K562 (cell line): ENCODE data around the gene ADAMTS6. TPM values are rescaled to one million over a fixed set of nuclear protein-coding genes. Genes with fewer than 3 reads are reported as not detected.

Source experiments
- CEBPG ChIP-seq, 3 experiments: fragments of 200-800 bp in 1 of 3; sonication (Bioruptor generic) in 1 of 3; sonication (generic) in 1 of 3; formaldehyde crosslinking in 1 of 3; IDR thresholded peaks in 2 of 3; conservative IDR thresholded peaks in 1 of 3; 2 replicates each; pipeline versions ENCODE4 v1.6.1 to v1.8.0; 2016 to 2022; ENCODE audit warnings: missing compliant biosample characterization in 2 of 3, missing genetic modification characterization in 2 of 3, mild to moderate bottlenecking in 1 of 3, missing genetic modification reagents in 1 of 3
- EP400 ChIP-seq: fragments of 450-650 bp; IDR thresholded peaks from 2 replicates; pipeline ENCODE4 v1.6.1; 2017; ENCODE audit warnings: antibody characterized with exemption, mild to moderate bottlenecking, moderate library complexity
- EZH2 ChIP-seq: IDR thresholded peaks from 2 replicates; pipeline ENCODE4 v1.6.1; 2012; ENCODE audit warnings: low read depth, mild to moderate bottlenecking, inconsistent platforms, low read length, borderline replicate concordance
- JUN ChIP-seq, 2 experiments: sonication (generic) in 1 of 2; formaldehyde crosslinking in 1 of 2; IDR thresholded peaks; 2 replicates each; pipeline versions ENCODE4 v1.6.1 to v1.8.0; 2012 to 2022; ENCODE audit warnings: borderline replicate concordance in 2 of 2, mild to moderate bottlenecking in 2 of 2, improper control_type of control experiment in 1 of 2, low read depth in 1 of 2, low read length in 1 of 2, missing genetic modification reagents in 1 of 2
- L3MBTL2 ChIP-seq: fragments of 450-650 bp; IDR thresholded peaks from 2 replicates; pipeline ENCODE4 v1.6.1; 2016; ENCODE audit warnings: mild to moderate bottlenecking, moderate library complexity
- LCOR ChIP-seq: sonication (generic); formaldehyde crosslinking; IDR thresholded peaks from 2 replicates; pipeline ENCODE4 v1.8.0; 2022; ENCODE audit warnings: mild to moderate bottlenecking, missing genetic modification reagents
- SIN3A ChIP-seq, 2 experiments: fragments of 150-350 bp in 1 of 2; IDR thresholded peaks; 2 replicates each; pipeline ENCODE4 v1.6.1; 2011 to 2016; ENCODE audit warnings: borderline replicate concordance in 2 of 2, low read depth in 2 of 2, low read length in 2 of 2, mild to moderate bottlenecking in 2 of 2, moderate library complexity in 2 of 2; ENCODE audit not compliant: control insufficient read depth in 1 of 2
- SMAD4 ChIP-seq: fragments of 250-450 bp; sonication (Bioruptor Pico); conservative IDR thresholded peaks from 2 replicates; pipeline ENCODE4 v1.8.0; 2021; ENCODE audit warnings: inconsistent platforms, mild to moderate bottlenecking, moderate library complexity
- SNRNP70 ChIP-seq: fragments of 200-400 bp; formaldehyde crosslinking; optimal IDR thresholded peaks from 2 replicates; pipeline ENCODE3; 2017; ENCODE audit warnings: low read depth, low read length
- ZBTB17 ChIP-seq: fragments of 450-650 bp; formaldehyde crosslinking; IDR thresholded peaks from 2 replicates; pipeline ENCODE4 v1.4.0; 2020; ENCODE audit warnings: mild to moderate bottlenecking
- ZBTB26 ChIP-seq: fragments of 450-650 bp; formaldehyde crosslinking; IDR thresholded peaks from 2 replicates; pipeline ENCODE4 v1.4.0; 2022; ENCODE audit warnings: missing genetic modification characterization
- polyA plus RNA-seq, 8 experiments: library from polyadenylated mRNA; depleted of rRNA in 4 of 8; stranded (reverse) in 5 of 8; unstranded in 3 of 8; fragments of >200 nt; fragmentation: Nextera tagmentation in 2 of 8; fragmentation: Illumina TruSeq in 1 of 8; extraction: Ambion mirVana in 2 of 8; extraction: Trizol in 1 of 8; gene quantifications; 2 replicates each; pipeline versions ENCODE4 v1.2.1 to v1.2.3, GENCODE V29; 2011 to 2014; ENCODE audit warnings: inconsistent platforms in 1 of 8, missing spikeins in 1 of 8
- total RNA-seq, 7 experiments: library from RNA; depleted of rRNA in 6 of 7; stranded (reverse); fragments of >200 nt in 6 of 7; fragmentation: Illumina TruSeq in 2 of 7; extraction: Trizol in 2 of 7; gene quantifications; 2 replicates each; pipeline versions ENCODE4 v1.2.1 to v1.2.3, GENCODE V29; 2011 to 2021; ENCODE audit warnings: low replicate concordance in 1 of 7
- TF ChIP-seq, protein P1 (sequence below), 2 experiments: fragments of 450-650 bp; IDR thresholded peaks; 2 replicates each; pipeline ENCODE4 v1.6.1; 2016; ENCODE audit warnings: mild to moderate bottlenecking in 2 of 2, borderline replicate concordance in 1 of 2, low read depth in 1 of 2, moderate library complexity in 1 of 2

Gene ADAMTS6
- total and polyA plus RNA-seq, 9 of the 15 experiments (the other 6 are each of a cell fraction or from before 2014, with no cell fraction given): 0.57 to 5.3 (median 1.5) TPM

DNA sequence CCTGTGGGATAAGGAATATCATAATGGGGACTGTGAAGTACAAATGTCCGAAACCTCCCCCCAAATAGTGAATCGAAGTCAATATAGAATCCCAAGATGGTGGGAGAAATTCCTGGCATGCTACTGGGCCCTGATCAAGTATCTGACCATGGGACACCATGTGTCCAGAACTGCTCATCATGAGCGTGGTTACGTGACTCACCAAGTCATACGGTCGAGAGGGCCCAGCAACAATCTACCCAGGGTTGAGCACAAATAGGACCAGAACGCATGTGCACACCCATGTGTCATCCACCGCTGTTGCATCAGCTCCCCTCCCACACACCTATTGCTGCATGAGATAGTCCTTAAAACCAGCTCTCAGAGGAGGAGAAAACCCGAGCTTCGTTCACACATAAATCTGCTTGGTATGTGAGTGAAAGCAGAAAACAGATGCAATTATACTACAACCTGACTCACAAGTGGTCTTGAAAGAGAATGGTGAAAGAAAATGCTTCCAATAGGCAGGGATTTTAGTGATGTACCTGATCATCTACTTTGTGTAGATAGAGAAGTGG is 359.8 kb downstream of the ADAMTS6 start (continued):
- TF ChIP-seq, protein P1, sequence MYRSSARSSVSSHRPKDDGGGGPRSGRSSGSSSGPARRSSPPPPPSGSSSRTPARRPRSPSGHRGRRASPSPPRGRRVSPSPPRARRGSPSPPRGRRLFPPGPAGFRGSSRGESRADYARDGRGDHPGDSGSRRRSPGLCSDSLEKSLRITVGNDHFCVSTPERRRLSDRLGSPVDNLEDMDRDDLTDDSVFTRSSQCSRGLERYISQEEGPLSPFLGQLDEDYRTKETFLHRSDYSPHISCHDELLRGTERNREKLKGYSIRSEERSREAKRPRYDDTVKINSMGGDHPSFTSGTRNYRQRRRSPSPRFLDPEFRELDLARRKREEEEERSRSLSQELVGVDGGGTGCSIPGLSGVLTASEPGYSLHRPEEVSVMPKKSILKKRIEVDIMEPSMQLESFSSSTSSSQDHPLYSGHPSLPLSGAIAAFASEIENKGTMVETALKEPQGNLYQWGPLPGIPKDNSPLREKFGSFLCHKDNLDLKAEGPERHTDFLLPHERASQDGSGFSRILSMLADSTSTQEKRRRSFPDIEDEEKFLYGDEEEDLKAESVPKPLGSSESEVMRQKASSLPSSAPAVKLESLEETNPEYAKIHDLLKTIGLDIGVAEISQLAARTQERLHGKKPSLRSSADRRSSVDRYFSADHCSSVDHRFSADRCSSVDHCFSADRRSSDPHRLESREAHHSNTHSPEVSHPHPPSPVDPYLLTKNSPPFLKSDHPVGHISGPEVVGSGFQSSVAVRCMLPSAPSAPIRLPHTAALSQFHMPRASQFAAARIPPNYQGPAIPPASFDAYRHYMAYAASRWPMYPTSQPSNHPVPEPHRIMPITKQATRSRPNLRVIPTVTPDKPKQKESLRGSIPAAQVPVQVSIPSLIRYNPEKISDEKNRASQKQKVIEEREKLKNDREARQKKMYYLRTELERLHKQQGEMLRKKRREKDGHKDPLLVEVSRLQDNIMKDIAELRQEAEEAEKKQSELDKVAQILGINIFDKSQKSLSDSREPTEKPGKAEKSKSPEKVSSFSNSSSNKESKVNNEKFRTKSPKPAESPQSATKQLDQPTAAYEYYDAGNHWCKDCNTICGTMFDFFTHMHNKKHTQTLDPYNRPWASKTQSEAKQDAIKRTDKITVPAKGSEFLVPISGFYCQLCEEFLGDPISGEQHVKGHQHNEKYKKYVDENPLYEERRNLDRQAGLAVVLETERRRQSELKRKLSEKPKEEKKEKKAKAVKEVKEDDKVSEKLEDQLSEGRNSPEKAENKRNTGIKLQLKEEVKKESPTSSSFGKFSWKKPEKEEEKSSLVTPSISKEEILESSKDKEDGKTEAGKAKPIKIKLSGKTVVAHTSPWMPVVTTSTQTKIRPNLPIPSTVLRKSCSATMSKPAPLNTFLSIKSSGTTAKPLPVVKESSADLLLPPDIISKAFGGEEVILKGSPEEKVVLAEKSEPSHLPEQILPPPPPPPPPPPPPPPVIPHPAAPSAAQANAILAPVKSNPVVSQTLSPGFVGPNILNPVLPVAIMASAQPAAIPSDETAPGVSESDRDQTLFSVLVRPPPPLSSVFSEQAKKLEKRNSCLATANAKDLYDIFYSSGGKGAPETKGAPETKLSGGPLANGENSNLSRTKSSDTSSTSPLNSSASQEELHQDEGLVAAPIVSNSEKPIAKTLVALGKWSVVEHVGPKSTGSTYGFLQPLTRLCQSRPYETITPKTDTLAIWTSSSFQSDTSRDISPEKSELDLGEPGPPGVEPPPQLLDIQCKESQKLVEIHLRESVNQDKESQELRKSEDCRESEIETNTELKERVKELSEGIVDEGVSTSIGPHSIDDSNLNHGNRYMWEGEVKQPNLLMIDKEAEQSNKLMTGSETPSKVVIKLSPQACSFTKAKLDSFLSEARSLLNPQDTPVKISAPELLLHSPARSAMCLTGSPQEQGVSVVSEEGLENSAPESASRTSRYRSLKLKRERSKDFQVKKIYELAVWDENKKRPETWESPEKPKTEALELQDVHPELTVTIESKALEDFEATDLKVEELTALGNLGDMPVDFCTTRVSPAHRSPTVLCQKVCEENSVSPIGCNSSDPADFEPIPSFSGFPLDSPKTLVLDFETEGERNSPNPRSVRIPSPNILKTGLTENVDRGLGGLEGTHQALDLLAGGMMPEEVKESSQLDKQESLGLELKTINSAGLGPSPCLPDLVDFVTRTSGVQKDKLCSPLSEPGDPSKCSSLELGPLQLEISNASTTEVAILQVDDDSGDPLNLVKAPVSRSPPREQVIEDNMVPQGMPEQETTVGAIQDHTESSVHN (IDR thresholded peaks at IDR 0.05; ENCODE audit: borderline replicate concordance in 1 of 2, low read depth in 1 of 2): peak in 1 of 2 experiments; percentile 75; a peak in 2 of 4 replicates
- TF ChIP-seq ZBTB17 (peak; percentile 67; the same call in 1 of the 2 replicates), ZBTB26 (CRISPR knock-in tag) (no peak), JUN (IDR thresholded peaks at IDR 0.05; ENCODE audit: borderline replicate concordance, low read depth, low read length) (peak; percentile 93), JUN (CRISPR knock-in tag; IDR thresholded peaks at IDR 0.05; ENCODE audit: borderline replicate concordance) (peak; percentile 85; the same call in 1 of the 2 replicates), CEBPG (CRISPR knock-in tag; IDR thresholded peaks at IDR 0.05) (peak; percentile 96), CEBPG (tag; conservative IDR thresholded peaks at IDR 0.05 in 1 of 2, IDR thresholded peaks at IDR 0.05 in 1 of 2) (peak; percentile 80 to 99), SIN3A (IDR thresholded peaks at IDR 0.05; ENCODE audit: borderline replicate concordance in 2 of 2, control insufficient read depth in 1 of 2, low read depth in 2 of 2, low read length in 2 of 2) (no peak), SMAD4 (peak; percentile 83), L3MBTL2 (peak; percentile 97), LCOR (CRISPR knock-in tag) (peak; percentile 63; the same call in 1 of the 2 replicates), SNRNP70 (no peak), EZH2 (no peak), EP400 (peak; percentile 86)
